ENCODE data around the gene ART4. TPM values are rescaled to one million over a fixed set of nuclear protein-coding genes. Genes with fewer than 3 reads are reported as not detected.

ART4 gene
- total RNA-seq, 2 donors from 2014 or later = not detected

GRCh38 chr12:14833952-14834351 is 9.4 kb downstream of the ART4 start:
- Histone ChIP-seq H3K27ac (ENCODE audit: low read depth, low read length) (no peak overlapping the region), H3K36me3 (ENCODE audit: control insufficient read depth, insufficient read depth, low read length) (no peaks in the 10 kb centered on the region)
- H3K4me3 Mint-ChIP-seq = no peak overlapping the region

DNA sequence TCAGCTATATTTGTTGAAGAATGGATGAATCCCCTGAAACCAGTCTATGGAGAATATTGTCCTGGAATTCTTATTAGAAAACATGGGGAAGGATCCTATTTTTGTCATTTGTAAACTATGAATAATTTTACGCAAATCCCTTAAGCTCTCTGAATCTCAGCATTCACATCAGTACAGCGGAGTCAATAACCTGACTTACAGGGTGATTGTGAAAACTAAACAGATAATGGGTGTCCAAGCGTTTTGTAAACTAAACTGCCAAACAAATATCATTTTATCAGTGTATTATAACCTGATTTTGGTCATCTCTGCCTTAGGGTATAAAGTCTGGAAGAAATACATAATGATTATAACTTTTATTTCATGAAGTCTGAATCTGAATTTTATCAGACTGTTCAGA is 10.0 kb downstream of the ART4 start:
- H3K27me3 ChIP-seq (ENCODE audit: control insufficient read depth, insufficient read depth, low read length, poor library complexity, severe bottlenecking) = no peaks in the 10 kb centered on the region

More at GRCh38 chr12:14833952-14834351, 9.4 kb downstream of the ART4 start:
- Histone ChIP-seq H3K9me3 (ENCODE audit: control insufficient read depth, low read length) (no peaks in the 10 kb centered on the region), H3K27me3 (ENCODE audit: control insufficient read depth, insufficient read depth, low read length, poor library complexity, severe bottlenecking) (no peaks in the 10 kb centered on the region), H3K9ac (ENCODE audit: extremely low read depth, low read length, poor library complexity, severe bottlenecking) (no peak overlapping the region), H3K4me1 (ENCODE audit: control insufficient read depth, insufficient read depth, low read length) (no peaks in the 10 kb centered on the region), H3K4me3 (ENCODE audit: low read length) (no peak overlapping the region)
- 89 to 100% methylated on average over 1 of the region's 1 CpG for WGBS, 2 experiments (ENCODE audit: insufficient coverage in 1 of 2, insufficient read length in 1 of 2)
- DNase-seq = no peak
- H3K36me3 Mint-ChIP-seq (ENCODE audit: low read depth) = no peaks in the 10 kb centered on the region
- H3K9me3 Mint-ChIP-seq = no peaks in the 10 kb centered on the region
- peaks cover 2% of the 10 kb centered on the region for H3K27me3 Mint-ChIP-seq (ENCODE audit: insufficient read depth)
- H3K27ac Mint-ChIP-seq = no peak overlapping the region
- H3K4me1 Mint-ChIP-seq = no peaks in the 10 kb centered on the region
- no peak for TF ChIP-seq CTCF (conservative IDR thresholded peaks at IDR 0.05)

DNA sequence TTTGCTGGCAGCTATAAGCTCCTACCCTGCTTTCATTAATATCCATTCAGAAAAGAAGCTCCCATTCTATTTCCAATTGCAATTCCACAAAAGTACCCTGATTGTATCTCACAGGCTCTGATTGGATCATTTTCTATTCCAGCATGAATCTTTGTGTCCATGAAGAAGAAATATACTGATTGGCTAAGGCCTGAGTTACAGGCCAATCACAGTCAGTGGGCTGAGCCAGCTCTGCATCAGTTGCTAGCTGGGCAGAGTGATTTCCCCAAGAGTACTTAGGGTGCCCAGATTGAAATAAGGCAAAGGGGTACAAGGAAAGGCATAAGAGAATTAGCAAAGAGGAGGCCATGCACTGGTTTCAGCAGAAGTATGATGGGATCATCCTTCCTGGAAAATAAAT is 14.4 kb downstream of the ART4 start:
- Histone ChIP-seq H3K9ac (ENCODE audit: extremely low read depth, low read length, poor library complexity, severe bottlenecking) (no peak overlapping the region), H3K4me1 (ENCODE audit: control insufficient read depth, insufficient read depth, low read length) (no peaks in the 10 kb centered on the region), H3K36me3 (ENCODE audit: control insufficient read depth, insufficient read depth, low read length) (no peaks in the 10 kb centered on the region), H3K4me3 (ENCODE audit: low read length) (no peak overlapping the region), H3K9me3 (ENCODE audit: control insufficient read depth, low read length) (no peaks in the 10 kb centered on the region), H3K27me3 (ENCODE audit: control insufficient read depth, insufficient read depth, low read length, poor library complexity, severe bottlenecking) (no peaks in the 10 kb centered on the region), H3K27ac (ENCODE audit: low read depth, low read length) (no peak overlapping the region)
- Mint-ChIP-seq H3K27ac (no peak overlapping the region), H3K9me3 (no peaks in the 10 kb centered on the region), H3K27me3 (ENCODE audit: insufficient read depth) (peaks cover 2% of the 10 kb centered on the region), H3K4me1 (no peaks in the 10 kb centered on the region), H3K36me3 (ENCODE audit: low read depth) (no peaks in the 10 kb centered on the region), H3K4me3 (no peak overlapping the region)
- DNase-seq = peak; percentile 55
- TF ChIP-seq CTCF (conservative IDR thresholded peaks at IDR 0.05) = no peak

More for the DNA sequence above, 10.0 kb downstream of the ART4 start:
- Histone ChIP-seq H3K4me3 (ENCODE audit: low read length) (no peak overlapping the region), H3K36me3 (ENCODE audit: control insufficient read depth, insufficient read depth, low read length) (no peaks in the 10 kb centered on the region), H3K27ac (ENCODE audit: low read depth, low read length) (no peak overlapping the region), H3K4me1 (ENCODE audit: control insufficient read depth, insufficient read depth, low read length) (no peaks in the 10 kb centered on the region), H3K9ac (ENCODE audit: extremely low read depth, low read length, poor library complexity, severe bottlenecking) (no peak overlapping the region), H3K9me3 (ENCODE audit: control insufficient read depth, low read length) (no peaks in the 10 kb centered on the region)
- TF ChIP-seq CTCF (conservative IDR thresholded peaks at IDR 0.05) = no peak
- Mint-ChIP-seq H3K4me3 (no peak overlapping the region), H3K27me3 (ENCODE audit: insufficient read depth) (peaks cover 2% of the 10 kb centered on the region), H3K27ac (no peak overlapping the region), H3K4me1 (no peaks in the 10 kb centered on the region), H3K36me3 (ENCODE audit: low read depth) (no peaks in the 10 kb centered on the region), H3K9me3 (no peaks in the 10 kb centered on the region)
- no peak for DNase-seq
- WGBS, 2 experiments (ENCODE audit: insufficient coverage in 1 of 2, insufficient read length in 1 of 2) = 92% methylated on average over 2 of the region's 3 CpGs; no CpG with 5 or more reads in 1 of the 2 experiments
